Activated B cell treated with CpG ODN at 0.5 μM for 24 hours (primary cell): ENCODE measurements around the gene VPREB1. TPM values are rescaled to one million over a fixed set of nuclear protein-coding genes. Genes with fewer than 3 reads are reported as not detected.
"Not testable (repeated sequence)": the region's sequence is repeated elsewhere in the genome, so short reads cannot be mapped to it uniquely, and the experiment has no call there.

Experiments
- ATAC-seq: fragments of 200-7000 bp; cut with Tn5 transposase; one replicate; pipeline ENCODE4 v1.10.0; 2021; ENCODE audit warnings: low read depth, mild to moderate bottlenecking, moderate library complexity
- CTCF ChIA-PET: fragments of 350-600 bp; sonication (Branson Sonifier 250); formaldehyde crosslinking; loops from one replicate; lab custom pipeline; 2021; ENCODE audit warnings: antibody characterized with exemption; lab: Charles Lee
- POLR2A ChIA-PET: fragments of 350-600 bp; sonication (Branson Sonifier 250); formaldehyde crosslinking; loops from one replicate; lab custom pipeline; 2021; ENCODE audit warnings: antibody characterized with exemption; lab: Charles Lee
- DNase-seq: peaks from one replicate; pipeline ENCODE4 v3.0.0; 2022
- H3K27ac Mint-ChIP-seq: one replicate; pipeline ENCODE4 v1.8.0; 2020; ENCODE audit warnings: mixed read lengths
- H3K27me3 Mint-ChIP-seq: one replicate; pipeline ENCODE4 v1.8.0; 2021; ENCODE audit warnings: mixed read lengths
- H3K36me3 Mint-ChIP-seq: one replicate; pipeline ENCODE4 v1.8.0; 2021; ENCODE audit warnings: low read depth, mixed read lengths
- H3K4me1 Mint-ChIP-seq: one replicate; pipeline ENCODE4 v1.8.0; 2021; ENCODE audit warnings: mixed read lengths
- H3K4me3 Mint-ChIP-seq: one replicate; pipeline ENCODE4 v1.8.0; 2020; ENCODE audit warnings: mild to moderate bottlenecking, mixed read lengths
- H3K9me3 Mint-ChIP-seq: one replicate; pipeline ENCODE4 v1.8.0; 2020; ENCODE audit warnings: mixed read lengths
- intact Hi-C: fragments of 100-400 bp; cut with micrococcal nuclease; formaldehyde crosslinking; loops from one replicate; pipeline ENCODE4 v1.15.1; 2024
- total RNA-seq: library from RNA; stranded (reverse); gene quantifications from 2 replicates; pipeline ENCODE4 v1.2.3, GENCODE V29; 2022

VPREB1 gene
- total RNA-seq, 1 donor from 2014 or later: not detected

DNA sequence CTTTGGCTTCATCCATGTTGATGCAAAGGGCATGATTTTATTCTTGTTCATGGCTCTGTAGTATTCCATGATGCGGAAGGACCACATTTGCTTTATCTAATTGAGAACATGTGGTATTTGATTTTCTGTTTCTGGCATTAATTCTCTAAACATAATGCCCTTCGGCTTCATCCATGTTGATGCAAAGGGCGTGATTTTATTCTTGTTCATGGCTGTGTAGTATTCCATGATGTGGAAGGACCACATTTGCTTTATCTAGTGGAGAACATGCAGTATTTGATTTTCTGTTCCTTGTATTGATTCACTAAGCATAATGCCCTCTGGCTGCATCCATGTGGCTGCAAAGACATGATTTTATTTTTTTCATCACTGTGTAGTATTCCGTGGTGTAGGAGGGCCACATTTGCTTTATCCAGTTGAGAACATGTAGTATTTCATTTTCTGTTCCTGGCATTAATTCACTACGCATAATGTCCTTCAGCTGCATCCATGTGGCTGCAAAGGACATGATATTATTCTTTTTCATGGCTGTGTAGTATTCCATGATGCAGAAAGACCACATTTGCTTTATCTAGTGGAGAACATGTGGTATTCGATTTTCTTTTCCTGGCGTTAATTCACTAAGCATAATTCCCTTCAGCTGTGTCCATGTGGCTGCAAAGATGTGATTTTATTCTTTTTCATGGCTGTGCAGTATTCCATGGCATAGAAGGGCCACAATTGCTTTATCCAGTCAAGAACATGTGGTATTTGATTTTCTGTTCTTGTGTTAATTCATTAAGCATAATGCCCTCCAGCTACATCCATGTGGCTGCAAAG is 14.2 kb downstream of the VPREB1 start:
- DNase-seq, H3K9me3 Mint-ChIP-seq, CTCF ChIA-PET, intact Hi-C loops, H3K27ac Mint-ChIP-seq, H3K4me3 Mint-ChIP-seq, H3K36me3 Mint-ChIP-seq, ATAC-seq, H3K27me3 Mint-ChIP-seq, H3K4me1 Mint-ChIP-seq, POLR2A ChIA-PET: not testable (repeated sequence)

DNA sequence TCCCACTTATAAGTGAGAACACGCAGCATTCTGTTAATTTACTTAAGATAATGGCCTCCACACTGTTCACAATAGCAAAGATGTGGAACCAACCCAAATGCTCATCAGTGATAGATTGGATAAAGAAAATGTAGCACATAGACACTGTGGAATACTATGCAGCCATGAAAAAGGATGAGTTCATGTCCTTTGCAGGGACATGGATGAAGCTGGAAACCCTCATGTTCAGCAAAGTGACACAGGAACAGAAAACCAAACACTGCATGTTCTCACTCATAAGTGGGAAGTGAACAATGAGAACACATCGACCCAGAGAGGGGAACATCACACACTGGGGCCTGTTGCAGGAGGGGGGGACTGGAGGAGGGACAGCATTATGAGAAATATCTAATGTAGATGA is 15.6 kb downstream of the VPREB1 start:
- H3K4me3 Mint-ChIP-seq, H3K4me1 Mint-ChIP-seq, intact Hi-C loops, H3K27me3 Mint-ChIP-seq, H3K36me3 Mint-ChIP-seq, H3K27ac Mint-ChIP-seq, POLR2A ChIA-PET, H3K9me3 Mint-ChIP-seq, CTCF ChIA-PET, ATAC-seq, DNase-seq: not testable (repeated sequence)

DNA sequence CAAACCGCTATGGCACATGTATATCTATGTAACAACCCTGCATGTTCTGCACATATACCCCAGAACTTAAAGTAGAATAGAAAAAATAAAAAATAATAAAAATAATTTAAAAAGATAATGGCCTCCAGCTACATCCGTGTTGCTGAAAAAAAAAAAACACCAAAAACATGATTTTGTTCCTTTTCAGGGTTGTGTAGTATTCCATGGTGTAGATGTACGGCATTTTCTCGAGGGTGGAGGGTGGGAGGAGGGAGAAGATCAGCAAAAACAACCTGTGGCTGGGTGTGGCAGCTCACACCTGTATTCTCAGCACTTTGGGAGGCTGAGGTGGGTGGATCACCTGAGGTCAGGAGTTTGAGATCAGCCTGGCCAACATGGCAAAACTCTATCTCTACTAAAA is 16.0 kb downstream of the VPREB1 start:
- intact Hi-C loops, H3K36me3 Mint-ChIP-seq, DNase-seq, H3K4me3 Mint-ChIP-seq, H3K27me3 Mint-ChIP-seq, ATAC-seq, H3K27ac Mint-ChIP-seq, H3K4me1 Mint-ChIP-seq, H3K9me3 Mint-ChIP-seq, CTCF ChIA-PET, POLR2A ChIA-PET: not testable (repeated sequence)

DNA sequence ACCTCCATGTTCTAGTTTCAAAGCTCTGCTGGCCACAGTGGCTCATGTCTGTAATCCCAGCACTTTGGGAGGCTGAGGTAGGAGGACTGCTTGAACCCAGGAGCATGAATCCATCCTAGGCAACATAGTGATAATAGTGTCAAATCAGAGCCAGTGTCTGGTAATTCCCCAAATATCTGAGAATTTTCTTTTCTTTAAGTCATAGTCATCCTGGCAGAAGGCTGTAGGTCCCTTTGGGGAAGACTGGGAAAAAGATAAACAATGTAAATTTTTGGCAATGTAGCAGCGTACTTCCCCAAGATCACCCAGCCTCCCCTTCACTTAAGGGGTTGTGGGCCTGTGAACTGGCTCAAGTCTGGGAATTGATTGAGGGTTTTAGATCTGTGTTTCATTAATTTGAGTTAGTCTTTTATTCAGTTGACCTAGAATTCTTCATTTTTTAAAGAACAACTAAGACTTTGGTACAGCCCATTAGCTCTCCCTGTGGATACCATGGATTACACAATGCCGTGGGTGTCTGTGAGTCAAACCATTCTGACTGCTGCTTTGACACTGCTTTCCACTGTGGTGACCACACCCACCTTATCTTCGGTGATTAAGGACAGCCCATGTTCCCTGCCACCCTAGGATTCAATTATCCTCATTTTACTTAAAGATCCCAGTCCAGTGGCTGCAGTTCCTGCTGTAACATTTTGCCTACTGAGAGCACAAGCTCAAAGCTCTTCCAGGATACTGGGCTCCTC is 17.9 kb downstream of the VPREB1 start:
- ATAC-seq, CTCF ChIA-PET, H3K4me3 Mint-ChIP-seq: not testable (repeated sequence)

DNA sequence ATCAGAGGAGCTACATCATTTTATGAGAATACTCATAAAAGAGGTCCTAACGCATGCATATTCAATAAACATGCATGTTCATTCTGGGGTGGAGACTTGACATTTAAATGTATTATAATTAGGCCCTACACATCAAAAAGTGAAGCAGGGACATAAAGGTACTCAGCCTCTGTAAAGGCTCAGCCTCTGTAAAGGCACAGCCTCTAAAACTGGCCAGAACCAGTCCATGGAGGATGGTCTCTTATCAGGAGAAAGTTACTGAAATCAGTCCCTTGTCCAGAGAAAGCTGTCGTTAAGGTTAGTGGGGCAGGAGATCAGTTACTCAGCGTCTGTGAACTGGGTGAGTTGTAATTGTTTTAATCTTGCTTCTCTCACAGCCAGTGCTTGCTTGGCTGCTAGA is 19.2 kb downstream of the VPREB1 start:
- H3K4me3 Mint-ChIP-seq, H3K27me3 Mint-ChIP-seq, ATAC-seq, H3K4me1 Mint-ChIP-seq, H3K9me3 Mint-ChIP-seq, DNase-seq, POLR2A ChIA-PET, H3K36me3 Mint-ChIP-seq, intact Hi-C loops, CTCF ChIA-PET, H3K27ac Mint-ChIP-seq: not testable (repeated sequence)

More for the DNA sequence above, 17.9 kb downstream of the VPREB1 start:
- intact Hi-C loops, H3K9me3 Mint-ChIP-seq, DNase-seq, H3K36me3 Mint-ChIP-seq, H3K4me1 Mint-ChIP-seq, H3K27ac Mint-ChIP-seq, H3K27me3 Mint-ChIP-seq, POLR2A ChIA-PET: not testable (repeated sequence)

DNA sequence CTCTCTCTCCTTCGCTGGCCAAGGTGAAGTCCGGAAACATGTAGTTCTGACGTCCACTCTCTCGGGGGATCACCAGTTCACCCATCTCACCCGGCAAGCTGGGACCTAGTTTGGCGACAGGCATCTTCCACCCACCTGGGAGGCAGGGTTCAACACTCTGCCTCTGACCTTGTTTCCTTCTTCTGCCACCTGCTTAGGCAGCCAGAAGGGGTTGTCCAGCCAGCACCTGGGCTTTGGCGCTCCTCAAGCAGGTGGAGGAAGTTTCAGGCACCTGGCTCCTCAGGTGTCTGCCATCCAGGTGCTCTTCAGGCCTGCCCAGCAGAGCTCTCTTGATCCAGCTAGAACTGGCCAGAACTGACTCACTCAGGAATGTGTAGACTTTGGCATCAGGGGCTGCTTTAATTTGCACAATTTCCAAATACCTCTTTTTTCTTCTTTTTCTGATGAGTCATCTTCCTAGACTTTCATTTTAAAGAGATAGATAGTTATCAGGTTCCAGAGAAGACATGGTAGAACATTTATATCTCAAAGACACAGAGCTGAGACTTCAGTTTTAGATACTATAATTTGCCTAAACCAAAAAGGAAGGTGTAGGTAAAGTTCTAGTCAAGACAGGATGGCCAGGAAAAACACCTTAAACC is 25.6 kb downstream of the VPREB1 start:
- H3K4me1 Mint-ChIP-seq, H3K36me3 Mint-ChIP-seq, ATAC-seq, intact Hi-C loops, CTCF ChIA-PET, DNase-seq, H3K4me3 Mint-ChIP-seq, H3K9me3 Mint-ChIP-seq, POLR2A ChIA-PET, H3K27me3 Mint-ChIP-seq: not testable (repeated sequence)
- peak overlapping the region; percentile 4 for H3K27ac Mint-ChIP-seq

DNA sequence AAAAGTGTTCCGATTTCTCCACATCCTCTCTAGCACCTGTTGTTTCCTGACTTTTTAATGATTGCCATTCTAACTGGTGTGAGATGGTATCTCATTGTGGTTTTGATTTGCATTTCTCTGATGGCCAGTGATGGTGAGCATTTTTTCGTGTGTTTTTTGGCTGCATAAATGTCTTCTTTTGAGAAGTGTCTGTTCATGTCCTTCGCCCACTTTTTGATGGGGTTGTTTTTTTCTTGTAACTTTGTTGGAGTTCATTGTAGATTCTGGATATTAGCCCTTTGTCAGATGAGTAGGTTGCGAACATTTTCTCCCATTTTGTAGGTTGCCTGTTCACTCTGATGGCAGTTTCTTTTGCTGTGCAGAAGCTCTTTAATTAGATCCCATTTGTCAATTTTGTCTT is 32.8 kb downstream of the VPREB1 start:
- H3K36me3 Mint-ChIP-seq, ATAC-seq, POLR2A ChIA-PET, H3K9me3 Mint-ChIP-seq, H3K27me3 Mint-ChIP-seq, H3K4me3 Mint-ChIP-seq, H3K27ac Mint-ChIP-seq, intact Hi-C loops, CTCF ChIA-PET, H3K4me1 Mint-ChIP-seq, DNase-seq: not testable (repeated sequence)

DNA sequence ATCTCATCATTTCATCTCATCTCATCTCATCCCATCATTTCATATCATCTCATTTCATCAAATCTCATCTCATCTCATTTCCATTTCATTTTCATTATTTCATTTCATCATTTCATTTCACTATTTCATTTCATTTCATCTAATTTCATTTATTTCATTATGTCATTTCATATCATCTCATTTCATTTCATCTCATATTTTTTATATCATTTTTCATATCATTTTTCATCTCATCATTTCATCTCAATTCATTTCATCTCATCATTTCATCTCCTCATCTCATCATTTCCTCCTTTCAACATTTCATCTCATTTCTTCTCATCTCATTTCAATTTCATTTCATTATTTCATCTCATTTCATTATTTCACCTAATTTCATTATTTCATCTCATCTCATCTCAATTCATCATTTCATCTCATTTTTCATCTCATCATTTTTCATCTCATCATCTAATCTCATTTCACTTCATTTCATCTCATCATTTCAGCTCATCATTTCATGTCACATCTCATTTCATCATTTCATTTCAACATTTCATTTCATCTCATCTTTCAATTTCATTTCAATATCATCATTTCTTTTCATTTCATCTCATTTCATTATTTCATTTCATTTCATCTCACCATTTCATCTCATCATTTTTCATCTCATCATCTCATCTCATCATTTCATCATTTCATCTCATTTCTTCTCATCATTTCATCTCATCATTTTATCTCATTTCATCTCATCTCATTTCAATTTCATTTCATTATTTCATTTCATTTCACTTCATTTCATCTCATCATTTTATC is 40.6 kb downstream of the VPREB1 start:
- H3K4me3 Mint-ChIP-seq, H3K9me3 Mint-ChIP-seq, POLR2A ChIA-PET, ATAC-seq, H3K27ac Mint-ChIP-seq, DNase-seq, H3K36me3 Mint-ChIP-seq, CTCF ChIA-PET, intact Hi-C loops, H3K27me3 Mint-ChIP-seq, H3K4me1 Mint-ChIP-seq: not testable (repeated sequence)

DNA sequence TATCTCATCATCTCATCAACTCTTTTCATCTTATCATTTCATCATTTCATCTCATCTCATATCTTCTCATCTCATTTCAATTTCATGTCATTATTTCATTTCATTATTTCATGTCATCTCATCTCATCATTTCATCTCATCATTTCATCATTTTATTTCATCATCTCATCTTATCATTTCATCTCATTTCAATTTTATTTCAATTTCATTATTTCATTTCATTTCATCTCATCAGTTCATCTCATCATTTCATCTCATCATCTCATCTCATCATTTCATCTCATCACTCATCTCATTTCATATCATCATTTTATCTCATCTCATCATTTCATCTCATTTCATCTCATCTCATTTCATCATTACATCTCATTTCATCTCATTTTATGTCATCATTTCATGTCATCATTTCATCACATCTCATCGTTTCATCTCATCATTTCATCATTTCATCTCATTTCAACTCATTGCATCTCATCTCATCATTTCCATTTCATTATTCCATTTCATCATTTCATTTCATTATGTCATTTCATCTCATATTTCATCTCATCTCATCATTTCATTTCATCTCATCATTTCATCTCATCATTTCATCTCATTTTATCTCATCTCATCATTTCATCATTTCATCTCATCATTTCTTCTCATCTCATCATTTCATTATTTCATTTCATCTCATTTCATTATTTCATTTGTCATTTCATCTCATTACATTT is 42.0 kb downstream of the VPREB1 start:
- intact Hi-C loops, H3K36me3 Mint-ChIP-seq, H3K27ac Mint-ChIP-seq, H3K27me3 Mint-ChIP-seq, ATAC-seq, POLR2A ChIA-PET, DNase-seq, H3K4me1 Mint-ChIP-seq, CTCF ChIA-PET, H3K4me3 Mint-ChIP-seq, H3K9me3 Mint-ChIP-seq: not testable (repeated sequence)

DNA sequence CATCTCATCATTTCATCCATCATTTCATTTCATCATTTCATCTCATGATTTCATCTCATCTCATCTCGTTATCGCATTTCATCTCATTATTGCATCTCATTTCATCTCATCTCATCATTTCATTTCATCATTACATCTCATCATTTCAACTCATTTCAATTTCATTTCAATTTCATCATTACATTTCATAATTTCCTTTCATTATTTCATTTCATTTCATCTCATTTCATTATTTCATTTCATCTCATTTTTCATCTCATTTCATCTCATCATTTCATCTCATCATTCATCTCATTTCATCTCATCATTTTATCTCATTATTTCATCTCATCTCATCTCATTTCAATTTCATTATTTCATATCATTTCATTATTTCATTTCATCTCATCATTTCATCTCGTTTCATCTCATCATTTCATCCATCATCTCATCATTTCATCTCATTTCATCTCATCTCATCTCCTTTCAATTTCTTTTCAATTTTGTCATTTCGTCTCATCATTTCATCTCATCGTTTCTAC is 42.6 kb downstream of the VPREB1 start:
- CTCF ChIA-PET, H3K36me3 Mint-ChIP-seq, DNase-seq, ATAC-seq, H3K4me1 Mint-ChIP-seq, intact Hi-C loops, H3K9me3 Mint-ChIP-seq, POLR2A ChIA-PET, H3K27ac Mint-ChIP-seq, H3K4me3 Mint-ChIP-seq, H3K27me3 Mint-ChIP-seq: not testable (repeated sequence)

DNA sequence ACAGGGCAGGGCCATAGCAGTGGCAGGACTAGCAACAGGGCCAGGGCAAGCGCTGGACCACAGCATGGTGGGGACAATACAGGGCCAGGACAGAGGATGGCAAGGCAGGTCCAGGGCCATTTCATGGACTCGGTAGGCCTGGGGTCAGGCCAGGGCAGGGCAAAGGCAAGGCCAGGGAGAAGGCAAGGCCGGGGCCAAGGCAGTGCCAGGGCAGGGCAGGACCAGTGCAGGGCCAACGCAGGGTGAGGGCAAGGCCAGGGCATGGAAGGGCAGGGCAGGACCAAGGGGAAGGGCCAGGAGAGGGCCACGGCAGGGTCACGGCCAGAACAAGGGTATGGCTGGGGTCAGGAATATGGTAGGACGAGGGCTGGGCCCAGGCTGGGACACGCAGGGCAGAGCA is 45.1 kb downstream of the VPREB1 start:
- H3K27me3 Mint-ChIP-seq, ATAC-seq, H3K4me1 Mint-ChIP-seq, H3K4me3 Mint-ChIP-seq, POLR2A ChIA-PET, DNase-seq, CTCF ChIA-PET, H3K27ac Mint-ChIP-seq, intact Hi-C loops, H3K9me3 Mint-ChIP-seq: not testable (repeated sequence)
- H3K36me3 Mint-ChIP-seq: peaks cover 13% of the 10 kb centered on the region
